ENCODE measurements around the gene RPA3. TPM values are rescaled to one million over a fixed set of nuclear protein-coding genes. Genes with fewer than 3 reads are reported as not detected.

RPA3 gene
- total and polyA plus RNA-seq, 2 of the 13 experiments (the other 11 are each of a cell fraction or from before 2014, with no cell fraction given) = 38.3 to 154 TPM

DNA sequence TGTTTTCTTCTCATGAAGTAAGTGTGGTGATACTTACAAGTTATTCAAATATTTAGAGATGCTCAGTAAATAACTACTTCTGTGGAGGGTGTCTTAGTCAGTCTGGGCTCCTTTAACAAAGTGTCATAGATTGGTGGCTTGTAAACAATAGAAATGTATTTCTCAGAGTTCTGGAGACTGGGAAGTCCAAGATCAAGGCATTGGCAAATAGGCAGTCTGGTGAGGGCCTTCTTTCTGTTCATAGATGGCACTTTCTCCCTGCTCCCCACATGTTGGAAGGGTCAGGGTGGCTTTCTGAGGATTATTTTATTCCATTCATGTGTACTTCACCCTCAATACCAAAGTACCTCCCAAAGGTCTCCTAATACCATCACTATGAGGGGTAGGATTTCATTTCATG is 18.4 kb downstream of the RPA3 start (continued):
- TF ChIP-seq, protein P1, sequence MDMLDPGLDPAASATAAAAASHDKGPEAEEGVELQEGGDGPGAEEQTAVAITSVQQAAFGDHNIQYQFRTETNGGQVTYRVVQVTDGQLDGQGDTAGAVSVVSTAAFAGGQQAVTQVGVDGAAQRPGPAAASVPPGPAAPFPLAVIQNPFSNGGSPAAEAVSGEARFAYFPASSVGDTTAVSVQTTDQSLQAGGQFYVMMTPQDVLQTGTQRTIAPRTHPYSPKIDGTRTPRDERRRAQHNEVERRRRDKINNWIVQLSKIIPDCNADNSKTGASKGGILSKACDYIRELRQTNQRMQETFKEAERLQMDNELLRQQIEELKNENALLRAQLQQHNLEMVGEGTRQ (IDR thresholded peaks at IDR 0.05; ENCODE audit: low read depth, low read length) = no peak
- TF ChIP-seq, protein P1 (CRISPR knock-in tag; IDR thresholded peaks at IDR 0.05; ENCODE audit: borderline replicate concordance) = no peak
- no peak for TF ChIP-seq MTF2 (CRISPR knock-in tag; IDR thresholded peaks at IDR 0.05; ENCODE audit: borderline replicate concordance)

DNA sequence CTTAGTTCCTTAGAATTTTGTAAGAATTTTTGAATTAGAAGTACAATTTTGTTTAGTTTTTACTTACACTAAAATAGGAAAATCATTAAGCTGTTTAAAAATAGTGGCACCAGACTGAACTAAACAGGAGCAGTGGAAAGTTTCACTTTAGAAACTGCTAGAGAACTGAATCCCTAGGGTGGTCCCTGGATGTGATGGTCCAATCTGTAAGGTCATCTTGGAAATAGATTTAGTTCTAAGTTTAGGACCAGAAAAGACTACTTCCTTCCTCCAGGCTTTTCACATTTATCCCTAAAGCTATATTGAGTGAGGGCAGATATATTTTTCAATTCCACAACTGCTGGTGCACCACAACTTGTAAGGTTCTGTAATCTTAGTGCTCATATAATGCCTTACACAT is 19.0 kb downstream of the RPA3 start:
- FAIRE-seq (peak; percentile 15), DNase-seq (ENCODE audit: low spot score) (no peak), ATAC-seq (no peak)
- no peak overlapping the region for H3K27ac ChIP-seq (ENCODE audit: extremely low read length, insufficient read depth, low read length)
- H3K4me3 ChIP-seq (replicated peaks in 1 of 3; ENCODE audit: insufficient read depth in 1 of 3, low read depth in 2 of 3, low read length in 3 of 3) = no peak overlapping the region
- H3K4me1 ChIP-seq (ENCODE audit: insufficient read depth, low read length) = peaks cover 30% of the 10 kb centered on the region
- no peak overlapping the region for H3K9ac ChIP-seq (ENCODE audit: insufficient read depth, low read depth, low read length)
- H2AFZ ChIP-seq (ENCODE audit: low read length) = no peak overlapping the region
- CTCF ChIA-PET (ENCODE audit: low intra/inter-chr PET ratio, low total read pairs) = no interaction called here
- H3K4me2 ChIP-seq (ENCODE audit: low read depth, low read length) = no peak overlapping the region
- no peaks in the 10 kb centered on the region for H3K36me3 ChIP-seq (replicated peaks in 1 of 2; ENCODE audit: control insufficient read depth in 1 of 2, insufficient read depth in 2 of 2, low read length in 2 of 2)
- H4K20me1 ChIP-seq (ENCODE audit: insufficient read depth, low read length) = no peaks in the 10 kb centered on the region
- H3K9me3 ChIP-seq (ENCODE audit: low read length) = no peaks in the 10 kb centered on the region
- H3K27me3 ChIP-seq (ENCODE audit: control insufficient read depth in 1 of 2, insufficient read depth in 2 of 2, low read length in 2 of 2) = no peaks in the 10 kb centered on the region
- POLR2A ChIA-PET = no interaction called here
- intact Hi-C loops (cut with micrococcal nuclease; ENCODE audit: unreplicated experiment) = no loop called here
- BruUV-seq (replicated peaks) = no TSS peak
- H3K79me2 ChIP-seq (ENCODE audit: insufficient read depth, low read length) = no peaks in the 10 kb centered on the region
- TF ChIP-seq RBAK (CRISPR knock-in tag; IDR thresholded peaks at IDR 0.05) (no peak), KDM3A (CRISPR knock-in tag; IDR thresholded peaks at IDR 0.05; ENCODE audit: low read depth) (no peak), HMGA1 (CRISPR knock-in tag; conservative IDR thresholded peaks at IDR 0.05) (no peak), ZKSCAN5 (CRISPR knock-in tag; IDR thresholded peaks at IDR 0.05) (no peak), RBFOX2 (IDR thresholded peaks at IDR 0.05; ENCODE audit: low read depth, low read length) (no peak)
- TF ChIP-seq, protein P2, sequence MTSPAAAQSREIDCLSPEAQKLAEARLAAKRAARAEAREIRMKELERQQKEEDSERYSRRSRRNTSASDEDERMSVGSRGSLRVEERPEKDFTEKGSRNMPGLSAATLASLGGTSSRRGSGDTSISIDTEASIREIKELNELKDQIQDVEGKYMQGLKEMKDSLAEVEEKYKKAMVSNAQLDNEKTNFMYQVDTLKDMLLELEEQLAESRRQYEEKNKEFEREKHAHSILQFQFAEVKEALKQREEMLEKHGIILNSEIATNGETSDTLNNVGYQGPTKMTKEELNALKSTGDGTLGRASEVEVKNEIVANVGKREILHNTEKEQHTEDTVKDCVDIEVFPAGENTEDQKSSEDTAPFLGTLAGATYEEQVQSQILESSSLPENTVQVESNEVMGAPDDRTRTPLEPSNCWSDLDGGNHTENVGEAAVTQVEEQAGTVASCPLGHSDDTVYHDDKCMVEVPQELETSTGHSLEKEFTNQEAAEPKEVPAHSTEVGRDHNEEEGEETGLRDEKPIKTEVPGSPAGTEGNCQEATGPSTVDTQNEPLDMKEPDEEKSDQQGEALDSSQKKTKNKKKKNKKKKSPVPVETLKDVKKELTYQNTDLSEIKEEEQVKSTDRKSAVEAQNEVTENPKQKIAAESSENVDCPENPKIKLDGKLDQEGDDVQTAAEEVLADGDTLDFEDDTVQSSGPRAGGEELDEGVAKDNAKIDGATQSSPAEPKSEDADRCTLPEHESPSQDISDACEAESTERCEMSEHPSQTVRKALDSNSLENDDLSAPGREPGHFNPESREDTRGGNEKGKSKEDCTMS (CRISPR knock-in tag; conservative IDR thresholded peaks at IDR 0.05) = no peak
- in situ Hi-C loops (cut with HindIII; ENCODE audit: extremely low pct_ligation_motif_present, low pct_unique_long_range_greater_than_20kb) = no loop called here

Data from HepG2 (cell line).